Measurements from ENCODE around the gene LSAMP. TPM values are rescaled to one million over a fixed set of nuclear protein-coding genes. Genes with fewer than 3 reads are reported as not detected.

Gene LSAMP
- polyA plus RNA-seq, 1 of the 3 experiments (the other 2 are of a cell fraction) = 6.6 TPM

- TF ChIP-seq EZH2phosphoT487 (IDR thresholded peaks at IDR 0.05; ENCODE audit: borderline replicate concordance, low read depth) = no peak
- TF ChIP-seq SIN3A (IDR thresholded peaks at IDR 0.05; ENCODE audit: borderline replicate concordance, low read depth, low read length) = no peak
- no peak for TF ChIP-seq MAX (IDR thresholded peaks at IDR 0.05; ENCODE audit: low read depth)
- TF ChIP-seq ELF1 (IDR thresholded peaks at IDR 0.05) = no peak
- no peak for TF ChIP-seq FOXJ3 (CRISPR knock-in tag; IDR thresholded peaks at IDR 0.05)
- no peak for TF ChIP-seq FOXM1 (IDR thresholded peaks at IDR 0.05; ENCODE audit: low read depth)
- no peak for TF ChIP-seq RXRA (IDR thresholded peaks at IDR 0.05; ENCODE audit: borderline replicate concordance, low read depth)
- no peak for TF ChIP-seq MXI1 (IDR thresholded peaks at IDR 0.05; ENCODE audit: low read depth, low read length)
- TF ChIP-seq NRF1 (IDR thresholded peaks at IDR 0.05; ENCODE audit: low read depth, low read length) = no peak
- no peak for TF ChIP-seq EP300 (IDR thresholded peaks at IDR 0.05; ENCODE audit: borderline replicate concordance in 1 of 2, low read depth in 1 of 2, low read length in 1 of 2)
- no peak for TF ChIP-seq JUND (IDR thresholded peaks at IDR 0.05)
- TF ChIP-seq RAD21 (IDR thresholded peaks at IDR 0.05; ENCODE audit: low read length) = no peak
- TF ChIP-seq ZBTB33 (IDR thresholded peaks at IDR 0.05; ENCODE audit: borderline replicate concordance, low read depth) = no peak
- no peak for TF ChIP-seq MEF2A (IDR thresholded peaks at IDR 0.05; ENCODE audit: borderline replicate concordance, low read depth)
- TF ChIP-seq PBX3 (IDR thresholded peaks at IDR 0.05) = no peak
- TF ChIP-seq TEAD4 (IDR thresholded peaks at IDR 0.05; ENCODE audit: borderline replicate concordance, insufficient read depth) = no peak
- no peak for TF ChIP-seq GABPA (IDR thresholded peaks at IDR 0.05; ENCODE audit: low read depth)
- no peak for TF ChIP-seq POLR2AphosphoS5 (IDR thresholded peaks at IDR 0.05; ENCODE audit: low read depth, low read length)
- no peak for TF ChIP-seq RFX5 (IDR thresholded peaks at IDR 0.05; ENCODE audit: low read length)
- no peak for TF ChIP-seq NFIC (IDR thresholded peaks at IDR 0.05; ENCODE audit: borderline replicate concordance)
- Histone ChIP-seq H3K9me2 (no peaks in the 10 kb centered on the region), H3K79me2 (ENCODE audit: insufficient read depth) (no peaks in the 10 kb centered on the region), H3F3A (replicated peaks; ENCODE audit: insufficient read depth) (no peaks in the 10 kb centered on the region), H3K36me3 (replicated peaks in 1 of 2; ENCODE audit: control insufficient read depth in 1 of 2, insufficient read depth in 2 of 2, low read length in 1 of 2) (no peaks in the 10 kb centered on the region), H2AFZ (ENCODE audit: low read depth) (no peak overlapping the region), H3K27me3 (ENCODE audit: insufficient read depth) (no peaks in the 10 kb centered on the region), H3K4me2 (no peak overlapping the region), H3K27ac (ENCODE audit: low read depth in 2 of 2, low read length in 1 of 2) (no peak overlapping the region), H3K9ac (no peak overlapping the region), H3K4me1 (ENCODE audit: control insufficient read depth in 1 of 2, insufficient read depth in 2 of 2, low read depth in 1 of 2, low read length in 1 of 2) (peaks cover 0 to 2% of the 10 kb centered on the region in 2 experiments; a peak in 3 of 4 replicates), H3K4me3 (ENCODE audit: low read depth in 2 of 2, low read length in 1 of 2) (no peak overlapping the region), H3K9me3 (no peaks in the 10 kb centered on the region), H4K20me1 (ENCODE audit: insufficient read depth) (no peaks in the 10 kb centered on the region)
- ChIA-PET CTCF (no interaction called here), POLR2A (no interaction called here)
- no peak for DNase-seq
- 80% methylated on average over 1 of the region's 1 CpG for WGBS (ENCODE audit: low lambda C conversion rate)
Measured at GRCh38 chr3:116038968-116039650, 406.2 kb downstream of the LSAMP start.

Measured in SK-N-SH (cell line).